Fibroblast of skin of right biceps (primary cell): ENCODE results near the gene ZFP36.
"Not testable (repeated sequence)": the region's sequence is repeated elsewhere in the genome, so short reads cannot be mapped to it uniquely, and the experiment has no call there.

Experiments used
- DNase-seq: peaks from one replicate; pipeline ENCODE4 v3.0.0-alpha.2; 2013

Gene ZFP36

DNA sequence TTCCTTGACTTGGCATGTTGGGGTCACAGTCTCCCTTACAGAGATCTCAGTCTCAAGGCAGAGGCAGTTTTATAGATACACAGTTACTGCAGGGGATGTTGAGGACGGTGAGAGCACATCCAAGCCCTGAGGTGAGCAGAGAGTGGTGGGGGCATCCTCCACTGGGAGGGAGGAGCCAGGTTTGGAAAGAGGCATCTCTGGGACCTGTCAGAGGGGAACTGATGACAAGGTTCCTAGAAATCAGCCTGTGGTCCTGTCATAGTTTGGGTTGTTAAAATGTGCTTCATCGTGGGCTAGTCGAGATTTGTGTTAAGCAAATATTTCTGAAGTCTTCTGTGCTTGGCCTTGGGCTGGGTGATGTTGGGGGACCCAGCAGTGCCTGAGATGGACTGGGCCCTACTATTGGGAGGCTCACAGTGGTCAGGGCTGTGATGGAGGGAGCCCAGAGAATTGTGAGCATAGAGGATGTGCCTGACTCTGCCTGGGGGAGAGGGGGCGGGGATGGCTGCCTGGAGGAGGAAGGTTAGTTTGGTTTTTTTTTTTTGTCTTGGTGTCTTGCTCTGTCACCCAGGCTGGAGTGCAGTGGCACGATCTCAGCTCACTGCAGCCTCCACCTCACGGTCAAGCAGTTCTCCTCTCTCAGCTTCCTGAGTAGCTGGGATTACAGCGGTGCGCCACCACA, 42.6 kb downstream of the ZFP36 start:
- DNase-seq: no peak

DNA sequence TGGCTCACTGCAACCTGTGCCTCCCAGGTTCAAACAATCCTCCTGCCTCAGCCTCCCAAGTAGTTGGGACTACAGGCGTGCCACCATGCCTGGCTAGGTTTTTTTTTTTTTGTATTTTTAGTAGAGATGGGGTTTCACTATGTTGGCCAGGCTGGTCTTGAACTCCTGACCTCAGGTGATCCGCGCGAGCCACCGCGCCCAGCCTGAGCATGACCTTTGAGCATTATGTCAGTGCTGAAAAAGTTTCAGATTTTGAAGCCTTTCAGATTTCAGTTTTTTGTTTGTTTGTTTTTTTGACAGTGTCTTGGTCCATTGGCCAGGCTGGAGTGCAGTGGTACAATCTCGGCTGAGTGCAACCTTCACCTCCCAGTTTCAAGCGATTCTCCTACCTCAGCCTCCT, 44.6 kb downstream of the ZFP36 start:
- not testable (repeated sequence) for DNase-seq
